HG02970 (cell line): Measurements from ENCODE around the gene SMPD3.

ENCODE experiments used
- ATAC-seq: cut with Tn5 transposase; IDR thresholded peaks from one replicate; pipeline ENCODE4 v1.9.1; 2021; ENCODE audit warnings: mild to moderate bottlenecking, moderate library complexity, moderate number of reproducible peaks; ENCODE audit not compliant: unreplicated experiment, low FRiP score

The SMPD3 gene

DNA sequence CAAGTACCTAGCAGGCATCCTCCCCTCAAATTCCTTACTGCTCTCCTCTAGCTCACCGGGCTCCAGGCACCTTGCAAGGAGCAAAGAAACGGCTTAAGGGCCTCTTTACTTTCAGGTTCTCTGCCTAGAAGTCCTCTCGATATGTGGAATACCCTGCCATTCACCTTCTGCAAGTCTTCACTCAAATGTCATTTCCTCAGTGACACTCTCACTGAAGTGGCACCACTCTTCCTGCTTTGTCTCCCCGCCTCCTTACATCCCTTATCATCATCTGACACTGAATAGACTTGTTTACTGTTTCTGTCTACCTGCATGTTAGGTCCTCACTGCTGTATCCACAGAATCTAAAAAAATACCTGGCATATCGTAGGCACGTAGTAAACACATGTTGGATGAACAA lies 138.5 kb downstream of the SMPD3 start:
- no peak for ATAC-seq
